NCI-H1417 treated with DMSO at 0.1 percent for 48 hours (cell line): ENCODE data around the gene CRIP1.

Source experiments
- DNase-seq: peaks from one replicate; lab custom pipeline; 2025; lab: John Stamatoyannopoulos, UW

CRIP1 gene

GRCh38 chr14:105492971-105493871, 6.5 kb downstream of the CRIP1 start:
- DNase-seq = no peak

GRCh38 chr14:105493921-105494605, 7.4 kb downstream of the CRIP1 start:
- DNase-seq = no peak

GRCh38 chr14:105494606-105494929, 7.9 kb downstream of the CRIP1 start:
- no peak for DNase-seq

- DNase-seq = no peak
Observed at GRCh38 chr14:105495101-105495989, 8.7 kb downstream of the CRIP1 start.

GRCh38 chr14:105495990-105496830, 9.5 kb downstream of the CRIP1 start:
- no peak for DNase-seq

- DNase-seq = no peak
Observed at GRCh38 chr14:105496831-105497591, 10.3 kb downstream of the CRIP1 start.

- peak; percentile 51 for DNase-seq
Observed at GRCh38 chr14:105497671-105498429, 11.2 kb downstream of the CRIP1 start.

GRCh38 chr14:105498430-105499255, 12.0 kb downstream of the CRIP1 start:
- DNase-seq = no peak

GRCh38 chr14:105499256-105500035, 12.8 kb downstream of the CRIP1 start:
- DNase-seq = no peak

- DNase-seq = no peak
Observed at GRCh38 chr14:105500036-105500725, 13.5 kb downstream of the CRIP1 start.

GRCh38 chr14:105500726-105501101, 14.0 kb downstream of the CRIP1 start:
- no peak for DNase-seq

- no peak for DNase-seq
Observed at GRCh38 chr14:105501504-105502291, 15.0 kb downstream of the CRIP1 start.

- DNase-seq = no peak
Observed at GRCh38 chr14:105502446-105503295, 16.0 kb downstream of the CRIP1 start.

GRCh38 chr14:105503296-105503640, 16.6 kb downstream of the CRIP1 start:
- DNase-seq = no peak

GRCh38 chr14:105503935-105504692, 17.4 kb downstream of the CRIP1 start:
- no peak for DNase-seq
